GM11168 (cell line): ENCODE data around the gene ADGRG7.
"Not testable (repeated sequence)": the region's sequence is repeated elsewhere in the genome, so short reads cannot be mapped to it uniquely, and the experiment has no call there.

ENCODE experiments used
- in situ Hi-C: fragments of 300-500 bp; cut with MboI; formaldehyde crosslinking; loops from one replicate; pipeline ENCODE4 v1.12.0; 2022; ENCODE audit warnings: low sequenced_read_pairs; ENCODE audit not compliant: unreplicated experiment

ADGRG7 gene

GRCh38 chr3:100640633-100641032, 31.2 kb downstream of the ADGRG7 start:
- in situ Hi-C loops = no loop called here

- in situ Hi-C loops = no loop called here
Observed at GRCh38 chr3:100641471-100642032, 32.2 kb downstream of the ADGRG7 start.

- in situ Hi-C loops = no loop called here
Observed at GRCh38 chr3:100645913-100646312, 36.5 kb downstream of the ADGRG7 start.

GRCh38 chr3:100647171-100647570, 37.8 kb downstream of the ADGRG7 start:
- in situ Hi-C loops = no loop called here

- in situ Hi-C loops = no loop called here
Observed at GRCh38 chr3:100647657-100648056, 38.3 kb downstream of the ADGRG7 start.

- in situ Hi-C loops = no loop called here
Observed at GRCh38 chr3:100650651-100651619, 41.5 kb downstream of the ADGRG7 start.

GRCh38 chr3:100653604-100654294, 44.3 kb downstream of the ADGRG7 start:
- in situ Hi-C loops = no loop called here

GRCh38 chr3:100656945-100657344, 47.5 kb downstream of the ADGRG7 start:
- in situ Hi-C loops = no loop called here

- in situ Hi-C loops = not testable (repeated sequence)
Observed at GRCh38 chr3:100661294-100661693, 51.9 kb downstream of the ADGRG7 start.

- in situ Hi-C loops = no loop called here
Observed at GRCh38 chr3:100662113-100662823, 52.9 kb downstream of the ADGRG7 start.

GRCh38 chr3:100665230-100665629, 55.8 kb downstream of the ADGRG7 start:
- in situ Hi-C loops = no loop called here

- in situ Hi-C loops = not testable (repeated sequence)
Observed at GRCh38 chr3:100666699-100667098, 57.3 kb downstream of the ADGRG7 start.

- in situ Hi-C loops = not testable (repeated sequence)
Observed at GRCh38 chr3:100667316-100667715, 57.9 kb downstream of the ADGRG7 start.

GRCh38 chr3:100670995-100671394, 61.6 kb downstream of the ADGRG7 start:
- in situ Hi-C loops = not testable (repeated sequence)

- in situ Hi-C loops = no loop called here
Observed at GRCh38 chr3:100681496-100681895, 72.1 kb downstream of the ADGRG7 start.

GRCh38 chr3:100682056-100682853, 72.9 kb downstream of the ADGRG7 start:
- in situ Hi-C loops = no loop called here

GRCh38 chr3:100682854-100683760, 73.7 kb downstream of the ADGRG7 start:
- in situ Hi-C loops = no loop called here

GRCh38 chr3:100693225-100693624, 83.8 kb downstream of the ADGRG7 start:
- in situ Hi-C loops = no loop called here

GRCh38 chr3:100695696-100696095, 86.3 kb downstream of the ADGRG7 start:
- in situ Hi-C loops = no loop called here
